HCT116 (cell line): ENCODE data around the gene PSMA7. TPM values are rescaled to one million over a fixed set of nuclear protein-coding genes. Genes with fewer than 3 reads are reported as not detected.

Experiments
- ATAC-seq: fragments of 200-7000 bp; cut with Tn5 transposase; 2 replicates; pipeline ENCODE4 v1.9.1; 2020; ENCODE audit warnings: mild to moderate bottlenecking, moderate library complexity
- BruUV-seq: library from RNA; stranded (reverse); fragments of 400-500 nt; replicated peaks from 2 replicates; lab custom pipeline; 2021; lab: Mats Ljungman, UMichigan
- CTCF ChIA-PET: fragments of 300-600 bp; sonication (Branson Sonifier 250); formaldehyde crosslinking; loops from one replicate; lab custom pipeline; 2021; ENCODE audit warnings: antibody characterized with exemption; lab: Charles Lee
- POLR2A ChIA-PET: fragments of 300-600, 350-600 bp; sonication (Branson Sonifier 250); formaldehyde crosslinking; loops from one replicate; lab custom pipeline; 2021; ENCODE audit warnings: antibody characterized with exemption; lab: Charles Lee
- RAD21 ChIA-PET, 2 experiments: fragments of 300-600 bp; sonication (Branson Sonifier 250); formaldehyde crosslinking; loops; one replicate each; lab custom pipeline; 2023; ENCODE audit warnings: low total read pairs in 2 of 2; ENCODE audit not compliant: uncharacterized antibody in 2 of 2, unreplicated experiment in 2 of 2, low non-redundant PET in 1 of 2; lab: Charles Lee
- DNase-seq: peaks from one replicate; pipeline ENCODE4 v3.0.0-alpha.2; 2010; ENCODE audit warnings: low read depth, low spot score
- H2AFZ ChIP-seq: fragments of 200-600 bp; shearing (Covaris generic), sonication (generic); 2 replicates; pipeline ENCODE4 v1.6.1; 2017; ENCODE audit warnings: low read depth, mixed run types, mixed read lengths, antibody characterized with exemption, low read length; ENCODE audit not compliant: poor library complexity, severe bottlenecking
- H3K27ac ChIP-seq: 2 replicates; pipeline ENCODE4 v1.5.1; 2012; ENCODE audit warnings: low read depth, low read length
- H3K27me3 ChIP-seq: fragments of 200-600 bp; sonication (generic); 2 replicates; pipeline ENCODE4 v1.6.1; 2016; ENCODE audit warnings: mixed run types, low read length, mixed read lengths; ENCODE audit not compliant: insufficient read depth
- H3K36me3 ChIP-seq, 2 experiments: fragments of 200-500 bp in 1 of 2; fragments of 200-600 bp in 1 of 2; sonication (Bioruptor generic) in 1 of 2; sonication (generic) in 1 of 2; 2 replicates each; pipeline versions ENCODE4 v1.5.1 to v1.6.1; 2014 to 2016; ENCODE audit warnings: low read length in 2 of 2, inconsistent platforms in 1 of 2, mixed read lengths in 1 of 2, mixed run types in 1 of 2; ENCODE audit not compliant: insufficient read depth in 2 of 2, control insufficient read depth in 1 of 2
- H3K4me1 ChIP-seq, 2 experiments: fragments of 200-600 bp in 1 of 2; sonication (generic) in 1 of 2; 2 replicates each; pipeline versions ENCODE4 v1.5.1 to v1.6.1; 2012 to 2017; ENCODE audit warnings: low read length in 2 of 2, inconsistent platforms in 1 of 2, mild to moderate bottlenecking in 1 of 2, mixed read lengths in 1 of 2, mixed run types in 1 of 2, moderate library complexity in 1 of 2; ENCODE audit not compliant: insufficient read depth in 2 of 2, control insufficient read depth in 1 of 2
- H3K4me2 ChIP-seq: fragments of 200-600 bp; sonication (generic); 2 replicates; pipeline ENCODE4 v1.6.1; 2017; ENCODE audit warnings: mixed run types, low read length, mixed read lengths
- H3K4me3 ChIP-seq, 2 experiments: fragments of 200-600 bp in 1 of 2; sonication (generic) in 1 of 2; replicated peaks in 1 of 2; 2 replicates each; pipeline ENCODE4 v1.5.1; 2011 to 2016; ENCODE audit warnings: low read length in 2 of 2, control low read depth in 1 of 2, low read depth in 1 of 2, mild to moderate bottlenecking in 1 of 2, mixed read lengths in 1 of 2, mixed run types in 1 of 2
- H3K79me2 ChIP-seq: fragments of 200-600 bp; sonication (generic); 2 replicates; pipeline ENCODE4 v1.6.1; 2017; ENCODE audit warnings: mild to moderate bottlenecking, mixed run types, low read length, moderate library complexity, mixed read lengths; ENCODE audit not compliant: insufficient read depth
- H3K9ac ChIP-seq: fragments of 200-600 bp; sonication (generic); 2 replicates; pipeline ENCODE4 v1.6.1; 2016; ENCODE audit warnings: low read length, mixed read lengths
- H3K9me2 ChIP-seq: fragments of 200-600 bp; sonication (generic), shearing (Covaris generic); 2 replicates; pipeline ENCODE4 v1.6.1; 2017; ENCODE audit warnings: mixed run types, mild to moderate bottlenecking, moderate library complexity; ENCODE audit not compliant: insufficient read depth
- H3K9me3 ChIP-seq, 2 experiments: fragments of 200-500 bp in 1 of 2; fragments of 200-600 bp in 1 of 2; sonication (Bioruptor generic) in 1 of 2; sonication (generic) in 1 of 2; 2 replicates each; pipeline ENCODE4 v1.6.1; 2014 to 2017; ENCODE audit warnings: low read length in 2 of 2, mixed read lengths in 2 of 2, inconsistent platforms in 1 of 2, low read depth in 1 of 2, mild to moderate bottlenecking in 1 of 2, mixed run types in 1 of 2, moderate library complexity in 1 of 2; ENCODE audit not compliant: control insufficient read depth in 1 of 2, insufficient read depth in 1 of 2
- H4K20me1 ChIP-seq: fragments of 200-600 bp; sonication (generic), shearing (Covaris generic); 2 replicates; pipeline ENCODE4 v1.6.1; 2017; ENCODE audit warnings: mixed run types, mild to moderate bottlenecking, moderate library complexity; ENCODE audit not compliant: insufficient read depth
- CTCF ChIP-seq, 3 experiments: fragments of 200-600 bp in 1 of 3; sonication (generic) in 1 of 3; IDR thresholded peaks in 2 of 3; conservative IDR thresholded peaks in 1 of 3; 2 replicates each; pipeline ENCODE4 v1.5.1; 2012 to 2017; ENCODE audit warnings: low read depth in 2 of 3, low read length in 2 of 3, antibody characterized with exemption in 1 of 3, borderline replicate concordance in 1 of 3, control low read depth in 1 of 3, mild to moderate bottlenecking in 1 of 3, mixed read lengths in 1 of 3, mixed run types in 1 of 3, moderate library complexity in 1 of 3; ENCODE audit not compliant: insufficient read depth in 1 of 3
- ELF1 ChIP-seq: IDR thresholded peaks from 2 replicates; pipeline ENCODE4 v1.6.1; 2012; ENCODE audit warnings: low read depth, borderline replicate concordance
- FOSL1 ChIP-seq: IDR thresholded peaks from 2 replicates; pipeline ENCODE4 v1.6.1; 2012; ENCODE audit warnings: low read depth
- MAX ChIP-seq: IDR thresholded peaks from 2 replicates; pipeline ENCODE4 v1.6.1; 2012
- RAD21 ChIP-seq: IDR thresholded peaks from 2 replicates; pipeline ENCODE4 v1.6.1; 2012; ENCODE audit warnings: low read depth, mild to moderate bottlenecking
- REST ChIP-seq: IDR thresholded peaks from 2 replicates; pipeline ENCODE4 v1.6.1; 2012; ENCODE audit warnings: low read depth
- SIN3A ChIP-seq: IDR thresholded peaks from 2 replicates; pipeline ENCODE4 v1.6.1; 2012; ENCODE audit warnings: low read depth
- SP1 ChIP-seq: IDR thresholded peaks from 2 replicates; pipeline ENCODE4 v1.6.1; 2012; ENCODE audit warnings: low read depth
- YY1 ChIP-seq: IDR thresholded peaks from 2 replicates; pipeline ENCODE4 v1.6.1; 2011; ENCODE audit warnings: low read length, low read depth, moderate library complexity, mild to moderate bottlenecking; ENCODE audit not compliant: insufficient replicate concordance; ENCODE audit errors: extremely low read depth
- ZFX ChIP-seq: fragments of 450-650 bp; IDR thresholded peaks from 2 replicates; pipeline ENCODE4 v1.6.1; 2017
- ZNF274 ChIP-seq: fragments of 200-500 bp; sonication (Bioruptor generic); IDR thresholded peaks from 2 replicates; pipeline ENCODE4 v1.6.1; 2014; ENCODE audit warnings: mild to moderate bottlenecking, low read depth, low read length, inconsistent platforms
- intact Hi-C: fragments of 100-400 bp; cut with micrococcal nuclease; formaldehyde crosslinking; loops from 2 replicates; pipeline ENCODE4 v1.10.0; 2022
- total RNA-seq: library from RNA; stranded (reverse); gene quantifications from one replicate; pipeline ENCODE4 v1.2.1, GENCODE V29; 2021; ENCODE audit not compliant: unreplicated experiment

PSMA7 gene
- total RNA-seq, 1 experiment from 2014 or later = 364 TPM

GRCh38 chr20:62119115-62119514 is 24.1 kb downstream of the PSMA7 start:
- no peaks in the 10 kb centered on the region; the same call in 1 of the 2 replicates for H4K20me1 ChIP-seq
- no peak overlapping the region for H3K4me3 ChIP-seq
- ATAC-seq (no peak), DNase-seq (no peak)
- no TSS peak for BruUV-seq
- H3K9me3 ChIP-seq = no peaks in the 10 kb centered on the region
- H2AFZ ChIP-seq = no peak overlapping the region
- no peaks in the 10 kb centered on the region for H3K27me3 ChIP-seq
- no peak overlapping the region for H3K4me2 ChIP-seq
- ChIA-PET CTCF (no interaction called here), RAD21 (no interaction called here), POLR2A (no interaction called here)
- no peak overlapping the region for H3K9ac ChIP-seq
- TF ChIP-seq RAD21 = no peak
- TF ChIP-seq SP1 = no peak
- TF ChIP-seq ELF1 = no peak
- TF ChIP-seq ZNF274 = no peak
- no peak for TF ChIP-seq CTCF (IDR thresholded peaks at IDR 0.05 in 2 of 3, conservative IDR thresholded peaks at IDR 0.05 in 1 of 3; ENCODE audit: borderline replicate concordance in 1 of 3, insufficient read depth in 1 of 3, low read depth in 2 of 3, low read length in 2 of 3)
- TF ChIP-seq FOSL1 = no peak
- no peak for TF ChIP-seq REST
- TF ChIP-seq SIN3A = no peak
- no peak for TF ChIP-seq ZFX
- TF ChIP-seq YY1 = no peak
- TF ChIP-seq MAX = no peak
- intact Hi-C loops = no loop called here
- no peaks in the 10 kb centered on the region for H3K9me2 ChIP-seq
- no peak overlapping the region for H3K27ac ChIP-seq
- H3K4me1 ChIP-seq = peaks cover 12 to 26% of the 10 kb centered on the region in 2 experiments
- H3K36me3 ChIP-seq = no peaks in the 10 kb centered on the region
- peaks cover 13% of the 10 kb centered on the region for H3K79me2 ChIP-seq
